22Rv1 (cell line): Measurements from ENCODE around the gene ANXA3.

Experiments used
- ZFX ChIP-seq: fragments of 450-650 bp; IDR thresholded peaks from 2 replicates; pipeline ENCODE4 v1.6.1; 2017; ENCODE audit warnings: antibody characterized with exemption, borderline replicate concordance
- TF ChIP-seq, protein P1 (sequence below): fragments of 450-650 bp; IDR thresholded peaks from 2 replicates; pipeline ENCODE4 v1.5.1; 2017; ENCODE audit warnings: mild to moderate bottlenecking

DNA sequence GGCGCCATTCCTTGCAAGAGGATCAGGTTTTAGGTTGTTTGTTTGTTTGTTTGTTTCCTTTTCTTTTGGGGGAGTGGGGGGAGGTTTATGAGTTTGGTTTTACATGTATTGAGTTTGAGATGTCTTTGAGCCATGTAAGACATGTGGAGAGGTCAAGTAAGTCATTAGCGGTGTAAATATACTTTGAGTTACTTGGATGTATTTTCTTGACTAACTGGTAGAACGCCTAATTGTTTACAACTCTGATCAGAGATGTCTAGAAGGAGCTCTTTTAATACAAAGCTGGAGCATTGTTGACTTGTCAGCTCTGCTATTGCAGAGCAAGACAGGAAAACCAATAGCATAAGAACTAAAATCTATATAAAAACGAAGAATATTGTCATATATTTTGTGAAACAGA is 57.1 kb downstream of the ANXA3 start:
- TF ChIP-seq, protein P1, sequence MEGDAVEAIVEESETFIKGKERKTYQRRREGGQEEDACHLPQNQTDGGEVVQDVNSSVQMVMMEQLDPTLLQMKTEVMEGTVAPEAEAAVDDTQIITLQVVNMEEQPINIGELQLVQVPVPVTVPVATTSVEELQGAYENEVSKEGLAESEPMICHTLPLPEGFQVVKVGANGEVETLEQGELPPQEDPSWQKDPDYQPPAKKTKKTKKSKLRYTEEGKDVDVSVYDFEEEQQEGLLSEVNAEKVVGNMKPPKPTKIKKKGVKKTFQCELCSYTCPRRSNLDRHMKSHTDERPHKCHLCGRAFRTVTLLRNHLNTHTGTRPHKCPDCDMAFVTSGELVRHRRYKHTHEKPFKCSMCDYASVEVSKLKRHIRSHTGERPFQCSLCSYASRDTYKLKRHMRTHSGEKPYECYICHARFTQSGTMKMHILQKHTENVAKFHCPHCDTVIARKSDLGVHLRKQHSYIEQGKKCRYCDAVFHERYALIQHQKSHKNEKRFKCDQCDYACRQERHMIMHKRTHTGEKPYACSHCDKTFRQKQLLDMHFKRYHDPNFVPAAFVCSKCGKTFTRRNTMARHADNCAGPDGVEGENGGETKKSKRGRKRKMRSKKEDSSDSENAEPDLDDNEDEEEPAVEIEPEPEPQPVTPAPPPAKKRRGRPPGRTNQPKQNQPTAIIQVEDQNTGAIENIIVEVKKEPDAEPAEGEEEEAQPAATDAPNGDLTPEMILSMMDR = no peak
- TF ChIP-seq ZFX = no peak
